IMR-90 (cell line): ENCODE results near the gene KCNH4. TPM values are rescaled to one million over a fixed set of nuclear protein-coding genes. Genes with fewer than 3 reads are reported as not detected.

Experiments
- ATAC-seq: fragments of 200-7000 bp; cut with Tn5 transposase; 2 replicates; pipeline ENCODE4 v1.9.1; 2020; ENCODE audit warnings: low read depth, mild to moderate bottlenecking, moderate library complexity
- BruUV-seq: library from RNA; stranded (reverse); fragments of 400-500 nt; replicated peaks from 2 replicates; lab custom pipeline; 2021; lab: Mats Ljungman, UMichigan
- CTCF ChIA-PET: fragments of 300-600 bp; formaldehyde crosslinking; extraction: SDS; loops from one replicate; lab custom pipeline; 2021; ENCODE audit warnings: antibody characterized with exemption; lab: Yijun Ruan, JAX
- POLR2A ChIA-PET: fragments of 300-600 bp; sonication (Branson Sonifier 250); formaldehyde crosslinking; loops from one replicate; lab custom pipeline; 2022; ENCODE audit warnings: antibody characterized with exemption; ENCODE audit not compliant: unreplicated experiment; lab: Charles Lee
- DNase-seq: peaks from one replicate; pipeline ENCODE4 v3.0.0; 2013
- H2AFZ ChIP-seq: replicated peaks from 2 replicates; pipeline ENCODE3; 2013; ENCODE audit warnings: low read length, mild to moderate bottlenecking; ENCODE audit not compliant: poor library complexity
- H2AK5ac ChIP-seq: 2 replicates; pipeline ENCODE4 v1.6.1; 2013; ENCODE audit warnings: low read depth, low read length, inconsistent platforms
- H2AK9ac ChIP-seq: replicated peaks from 2 replicates; pipeline ENCODE3; 2013; ENCODE audit warnings: mild to moderate bottlenecking, low read depth, low read length, moderate library complexity; ENCODE audit not compliant: poor library complexity
- H2BK120ac ChIP-seq: 2 replicates; pipeline ENCODE4 v1.6.1; 2013; ENCODE audit warnings: low read depth, low read length, inconsistent platforms
- H2BK15ac ChIP-seq: 3 replicates; pipeline ENCODE4 v1.6.1; 2013; ENCODE audit warnings: low read depth, low read length, inconsistent platforms
- H2BK20ac ChIP-seq: 2 replicates; pipeline ENCODE4 v1.6.1; 2013; ENCODE audit warnings: low read depth, mild to moderate bottlenecking, inconsistent platforms, low read length, moderate library complexity
- H2BK5ac ChIP-seq: 2 replicates; pipeline ENCODE4 v1.6.1; 2013; ENCODE audit warnings: mild to moderate bottlenecking, low read depth, low read length, inconsistent platforms; ENCODE audit not compliant: poor library complexity, severe bottlenecking
- H3K14ac ChIP-seq: replicated peaks from 2 replicates; pipeline ENCODE4 v1.6.1; 2013; ENCODE audit warnings: low read depth, low read length, inconsistent platforms
- H3K18ac ChIP-seq: 2 replicates; pipeline ENCODE4 v1.6.1; 2013; ENCODE audit warnings: low read depth, low read length, control low read depth
- H3K23ac ChIP-seq: 2 replicates; pipeline ENCODE4 v1.6.1; 2013; ENCODE audit warnings: low read depth, low read length, inconsistent platforms
- H3K27ac ChIP-seq: 2 replicates; pipeline ENCODE4 v1.5.1; 2013; ENCODE audit warnings: mild to moderate bottlenecking, control low read depth, low read length; ENCODE audit not compliant: insufficient read depth
- H3K27me3 ChIP-seq: 2 replicates; pipeline ENCODE4 v1.6.1; 2013; ENCODE audit warnings: low read length; ENCODE audit not compliant: control insufficient read depth, insufficient read depth
- H3K36me3 ChIP-seq: 2 replicates; pipeline ENCODE4 v1.6.1; 2013; ENCODE audit warnings: low read length, mixed read lengths; ENCODE audit not compliant: control insufficient read depth, insufficient read depth
- H3K4ac ChIP-seq: 2 replicates; pipeline ENCODE4 v1.6.1; 2013; ENCODE audit warnings: low read depth, low read length, inconsistent platforms
- H3K4me1 ChIP-seq: 2 replicates; pipeline ENCODE4 v1.6.1; 2013; ENCODE audit warnings: low read length, mixed read lengths; ENCODE audit not compliant: control insufficient read depth, insufficient read depth
- H3K4me2 ChIP-seq: 2 replicates; pipeline ENCODE4 v1.6.1; 2013; ENCODE audit warnings: low read depth, mild to moderate bottlenecking, control low read depth, low read length, moderate library complexity
- H3K4me3 ChIP-seq: 2 replicates; pipeline ENCODE4 v1.5.1; 2013; ENCODE audit warnings: low read depth, mild to moderate bottlenecking, control low read depth, low read length, moderate library complexity; ENCODE audit not compliant: insufficient read depth
- H3K56ac ChIP-seq: 2 replicates; pipeline ENCODE4 v1.6.1; 2013; ENCODE audit warnings: low read length, inconsistent platforms; ENCODE audit not compliant: insufficient read depth; ENCODE audit errors: extremely low read depth
- H3K79me1 ChIP-seq, 2 experiments: 2 replicates each; pipeline ENCODE4 v1.6.1; 2013; ENCODE audit warnings: low read length in 2 of 2, inconsistent platforms in 1 of 2, low read depth in 1 of 2
- H3K9ac ChIP-seq: 2 replicates; pipeline ENCODE4 v1.6.1; 2013; ENCODE audit warnings: low read depth, low read length, control low read depth
- H3K9me1 ChIP-seq: 2 replicates; pipeline ENCODE4 v1.6.1; 2013; ENCODE audit warnings: low read length, inconsistent platforms; ENCODE audit not compliant: insufficient read depth
- H3K9me3 ChIP-seq: 2 replicates; pipeline ENCODE4 v1.6.1; 2013; ENCODE audit warnings: low read length; ENCODE audit not compliant: control insufficient read depth, insufficient read depth
- H4K20me1 ChIP-seq: 2 replicates; pipeline ENCODE4 v1.6.1; 2013; ENCODE audit warnings: low read length, inconsistent platforms; ENCODE audit not compliant: insufficient read depth
- H4K5ac ChIP-seq: 2 replicates; pipeline ENCODE4 v1.6.1; 2013; ENCODE audit warnings: mild to moderate bottlenecking, low read depth, low read length, control low read depth
- H4K8ac ChIP-seq, 2 experiments: 2 replicates each; pipeline ENCODE4 v1.6.1; 2013; ENCODE audit warnings: low read depth in 2 of 2, low read length in 2 of 2, control low read depth in 1 of 2, inconsistent platforms in 1 of 2
- H4K91ac ChIP-seq: 2 replicates; pipeline ENCODE4 v1.6.1; 2013; ENCODE audit warnings: low read depth, low read length, inconsistent platforms; ENCODE audit not compliant: insufficient read depth
- RFX5 ChIP-seq: IDR thresholded peaks from 2 replicates; pipeline ENCODE4 v1.8.0; 2012; ENCODE audit warnings: low read depth, mild to moderate bottlenecking, low read length, moderate library complexity
- WGBS, 2 experiments: methylation state at CpG; one replicate each; pipeline versions ENCODE4 v1.1.5 to v1.1.7; 2013; ENCODE audit warnings: missing lambda C conversion rate in 2 of 2; ENCODE audit not compliant: insufficient read length in 1 of 2; ENCODE audit errors: extremely low coverage in 2 of 2; 5-methylcytosine and 5-hydroxymethylcytosine counted together
- dilution Hi-C: fragments of 300-500 bp; cut with HindIII; formaldehyde crosslinking; loops from one replicate; pipeline ENCODE4 v1.14.3; 2018; ENCODE audit warnings: low sequenced_read_pairs; ENCODE audit not compliant: unreplicated experiment
- in situ Hi-C: fragments of 300-500 bp; cut with MboI; formaldehyde crosslinking; loops from 3 replicates; pipeline ENCODE4 v1.14.3; 2019; ENCODE audit warnings: low sequenced_read_pairs, inconsistent platforms, mixed read lengths
- intact Hi-C: fragments of 100-400 bp; cut with micrococcal nuclease; formaldehyde crosslinking; loops from 2 replicates; pipeline ENCODE4 v1.10.0; 2022
- polyA plus RNA-seq, 3 experiments: library from polyadenylated mRNA; depleted of rRNA; stranded (reverse); fragments of >200 nt; gene quantifications; 2 replicates each; pipeline ENCODE4 v1.2.3, GENCODE V29; 2012; ENCODE audit warnings: low replicate concordance in 1 of 3
- total RNA-seq: library from RNA; depleted of rRNA; stranded (reverse); fragments of >200 nt; gene quantifications from 2 replicates; pipeline ENCODE4 v1.2.3, GENCODE V29; 2012

KCNH4 gene
- total and polyA plus RNA-seq, 2 of the 4 experiments (the other 2 are of a cell fraction), result 0.03 TPM; not detected in 1

DNA sequence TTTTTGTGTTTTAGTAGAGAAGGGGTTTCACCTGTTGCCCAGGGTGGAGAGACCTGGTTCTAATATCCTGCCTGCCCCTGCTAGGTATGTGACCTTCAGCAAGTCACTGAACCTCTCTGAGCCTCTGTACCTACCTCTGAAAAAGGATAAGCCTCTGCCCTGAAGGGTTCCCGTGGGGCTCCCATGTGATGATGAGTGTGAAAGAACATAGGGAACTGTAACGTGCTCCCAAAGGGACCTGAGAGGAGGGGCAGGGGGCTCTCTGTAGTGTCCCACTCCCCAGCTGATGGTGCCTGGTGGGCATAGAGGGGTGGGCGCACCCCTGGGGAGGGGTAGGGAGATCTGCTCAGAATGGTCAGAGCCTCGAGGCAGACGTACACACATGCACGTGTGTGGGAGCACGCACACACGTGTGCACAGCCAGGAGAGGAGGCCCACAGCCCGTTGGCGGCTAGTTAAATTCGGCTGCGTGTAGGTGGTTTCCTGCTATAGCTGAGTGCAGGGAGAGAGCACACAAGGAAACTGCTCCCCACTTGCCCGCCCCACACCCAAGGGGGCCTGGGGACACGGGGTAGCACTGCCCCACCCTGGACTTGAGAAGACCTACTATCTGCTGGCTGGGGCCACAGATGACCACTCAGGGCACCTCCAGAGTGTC is 6.7 kb downstream of the KCNH4 start:
- Histone ChIP-seq H2AK5ac (no peak overlapping the region), H3K4me3 (no peak overlapping the region), H4K20me1 (no peaks in the 10 kb centered on the region), H4K5ac (no peak overlapping the region), H3K9ac (no peak overlapping the region), H3K4me2 (no peak overlapping the region), H3K79me1 (no peaks in the 10 kb centered on the region), H2AK9ac (no peak overlapping the region), H3K56ac (no peak overlapping the region), H2BK15ac (no peak overlapping the region), H3K27me3 (peaks cover 57% of the 10 kb centered on the region), H3K36me3 (no peaks in the 10 kb centered on the region), H2BK20ac (no peak overlapping the region), H3K23ac (no peak overlapping the region), H3K4ac (no peak overlapping the region), H2BK120ac (no peak overlapping the region), H3K14ac (no peak overlapping the region), H3K4me1 (no peaks in the 10 kb centered on the region), H3K9me3 (no peaks in the 10 kb centered on the region), H4K8ac (no peak overlapping the region), H2AFZ (no peak overlapping the region), H3K18ac (no peak overlapping the region), H3K27ac (no peak overlapping the region), H3K9me1 (no peaks in the 10 kb centered on the region), H2BK5ac (no peak overlapping the region), H4K91ac (no peak overlapping the region)
- in situ Hi-C loops (no loop called here), intact Hi-C loops (no loop called here), dilution Hi-C loops (no loop called here)
- TF ChIP-seq RFX5, result no peak
- no peak for DNase-seq
- CTCF ChIA-PET, result no interaction called here
- ATAC-seq, result no peak
- no TSS peak for BruUV-seq
- POLR2A ChIA-PET, result no interaction called here
- 51% methylated on average over 8 of the region's 14 CpGs; no CpG with 5 or more reads in 1 of the 2 experiments for WGBS, 2 experiments
